Caki2 (cell line): ENCODE data around the gene FBH1. TPM values are rescaled to one million over a fixed set of nuclear protein-coding genes. Genes with fewer than 3 reads are reported as not detected.
"Not testable (repeated sequence)": the region's sequence is repeated elsewhere in the genome, so short reads cannot be mapped to it uniquely, and the experiment has no call there.

Source experiments
- DNase-seq: peaks from one replicate; pipeline ENCODE4 v3.0.0-alpha.2; 2015; ENCODE audit warnings: low read depth
- in situ Hi-C: cut with HindIII; loops from 2 replicates; pipeline ENCODE4 v1.10.0; 2016; ENCODE audit warnings: low sequenced_read_pairs, low pct_unique_long_range_greater_than_20kb, mixed read lengths
- total RNA-seq: library from RNA; depleted of rRNA; stranded (reverse); fragments of >200 nt; shearing (Covaris generic); gene quantifications from 2 replicates; pipeline ENCODE4 v1.2.3, GENCODE V29; 2014; ENCODE audit warnings: low replicate concordance

Gene FBH1
- total RNA-seq, 1 experiment from 2014 or later: 85.1 TPM

DNA sequence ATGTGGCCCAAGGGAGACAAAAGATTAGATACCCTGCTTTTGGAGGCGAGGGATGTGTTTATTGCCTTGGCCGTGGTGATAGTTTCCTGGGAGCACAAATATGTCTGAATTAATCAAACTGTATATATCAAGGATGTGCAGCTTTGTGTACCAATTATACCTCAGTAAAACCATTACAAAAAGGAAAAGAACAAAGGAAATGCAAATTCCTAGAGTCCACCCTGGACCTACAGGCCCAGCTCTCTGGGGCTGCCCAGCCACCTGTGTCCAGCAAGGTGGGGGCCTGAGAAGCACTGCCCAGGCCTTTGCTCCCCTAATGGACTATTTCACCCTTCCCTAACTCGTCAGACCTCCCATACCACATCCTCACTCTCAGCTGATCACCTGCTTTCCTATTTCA, 20.9 kb upstream of the FBH1 start:
- in situ Hi-C loops: no loop called here
- no peak for DNase-seq

DNA sequence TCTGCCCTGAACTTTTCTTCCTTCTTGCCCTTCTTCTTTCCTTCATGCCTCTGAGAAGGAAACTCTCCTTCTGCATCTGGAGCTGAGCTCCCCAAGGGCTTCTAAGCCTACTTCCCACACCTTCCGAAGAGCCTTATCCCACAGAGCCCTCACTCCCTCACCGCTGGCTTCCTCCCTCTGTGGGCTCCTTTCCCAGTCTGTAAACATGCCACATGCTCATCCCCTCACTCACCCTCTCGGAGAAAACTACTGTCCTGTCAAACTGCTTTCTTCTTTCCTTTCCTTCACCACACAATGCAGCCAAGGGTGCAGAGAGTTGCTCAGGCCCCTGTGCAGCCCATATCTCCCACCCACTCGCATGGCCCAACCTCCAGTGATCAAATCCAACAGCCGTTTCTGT, 18.4 kb upstream of the FBH1 start:
- DNase-seq: no peak
- in situ Hi-C loops: no loop called here

DNA sequence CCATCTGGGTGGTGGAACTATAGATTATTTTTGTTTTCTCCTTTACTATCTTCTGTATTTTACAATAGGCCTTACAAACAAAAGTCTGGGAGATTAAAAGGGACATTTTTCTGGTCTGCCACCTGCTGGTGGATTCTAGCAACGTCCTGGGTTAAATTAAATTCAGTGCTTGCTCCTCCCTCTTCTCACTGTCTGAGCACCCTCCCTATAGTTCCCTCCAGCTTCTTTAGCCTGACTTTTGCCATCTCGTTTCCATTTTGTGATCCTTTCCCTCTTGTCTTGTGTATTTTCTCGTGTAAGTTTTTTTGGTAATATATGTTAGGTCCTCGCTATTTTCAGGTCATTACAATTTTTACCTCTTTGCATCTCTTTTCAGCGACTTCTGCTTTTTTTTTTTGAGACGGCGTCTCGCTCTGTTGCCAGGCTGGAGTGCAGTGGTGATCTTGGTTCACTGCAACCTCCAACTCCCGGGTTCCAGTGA, 16.5 kb upstream of the FBH1 start:
- in situ Hi-C loops: no loop called here
- peak; percentile 74 for DNase-seq

DNA sequence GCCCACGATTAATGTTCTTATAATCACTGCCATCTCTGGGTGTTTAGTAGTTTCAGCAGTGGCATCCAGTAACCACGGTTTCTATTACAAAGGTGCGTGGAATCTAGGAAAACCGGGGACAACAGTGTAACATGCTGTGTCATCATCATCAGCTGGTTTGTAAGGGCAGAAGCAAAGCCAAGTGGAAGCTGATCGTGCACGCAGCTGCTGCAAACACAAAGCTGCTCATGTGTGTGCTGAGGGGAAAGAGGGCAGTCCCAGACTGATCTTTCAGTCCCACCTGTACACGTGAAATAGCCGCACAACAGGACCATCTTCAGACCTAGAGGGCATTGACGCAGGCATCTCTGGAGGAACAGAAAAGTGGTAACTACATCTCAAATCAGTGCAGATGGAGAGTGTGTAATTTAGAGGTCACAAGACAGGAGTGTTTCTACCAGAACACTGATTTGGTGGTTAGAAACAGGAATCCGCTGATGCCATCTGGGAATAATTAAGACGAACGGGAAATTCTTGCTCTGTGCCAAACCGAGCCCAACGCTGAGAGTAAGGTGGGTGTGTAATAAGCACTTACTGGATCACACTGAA, 13.8 kb upstream of the FBH1 start:
- peak; percentile 72 for DNase-seq
- in situ Hi-C loops: no loop called here

DNA sequence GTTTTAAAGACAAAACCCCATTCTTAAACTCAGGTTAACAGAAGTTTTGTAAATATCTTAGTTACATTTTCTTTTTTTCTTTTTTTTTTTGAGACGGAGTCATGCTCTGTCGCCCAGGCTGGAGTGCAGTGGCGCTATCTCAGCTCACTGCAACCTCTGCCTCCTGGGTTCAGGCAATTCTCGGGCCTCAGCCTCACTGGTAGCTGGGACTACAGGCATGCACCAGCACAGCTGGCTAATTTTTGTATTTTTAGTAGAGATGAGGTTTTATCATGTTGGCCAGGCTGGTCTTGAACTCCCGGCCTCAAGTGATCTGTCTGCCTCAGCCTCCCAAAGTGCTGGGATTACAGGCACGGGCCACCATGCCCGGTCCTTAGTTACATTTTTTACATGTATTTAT, 13.0 kb upstream of the FBH1 start:
- DNase-seq, in situ Hi-C loops: not testable (repeated sequence)

DNA sequence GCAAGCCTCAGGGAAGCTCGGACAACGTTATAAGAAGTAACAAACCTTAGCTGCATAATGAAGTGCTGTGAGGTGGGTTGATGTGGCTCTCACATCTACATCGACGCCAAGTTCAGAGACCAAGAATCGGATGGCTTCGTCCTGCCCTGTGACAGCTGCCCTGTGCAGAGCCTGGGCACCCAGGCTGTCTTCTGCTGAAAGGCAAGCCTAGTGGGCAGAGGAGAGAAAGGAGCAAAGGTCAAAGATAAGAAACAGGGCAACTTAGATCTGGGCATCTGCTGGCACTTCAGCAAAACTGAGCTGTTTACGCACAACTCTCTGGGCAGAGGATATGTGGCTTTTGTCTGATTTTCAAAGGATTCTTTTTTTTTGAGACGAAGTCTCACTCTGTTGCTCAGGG, 7.1 kb upstream of the FBH1 start:
- DNase-seq: no peak
- in situ Hi-C loops: no loop called here

DNA sequence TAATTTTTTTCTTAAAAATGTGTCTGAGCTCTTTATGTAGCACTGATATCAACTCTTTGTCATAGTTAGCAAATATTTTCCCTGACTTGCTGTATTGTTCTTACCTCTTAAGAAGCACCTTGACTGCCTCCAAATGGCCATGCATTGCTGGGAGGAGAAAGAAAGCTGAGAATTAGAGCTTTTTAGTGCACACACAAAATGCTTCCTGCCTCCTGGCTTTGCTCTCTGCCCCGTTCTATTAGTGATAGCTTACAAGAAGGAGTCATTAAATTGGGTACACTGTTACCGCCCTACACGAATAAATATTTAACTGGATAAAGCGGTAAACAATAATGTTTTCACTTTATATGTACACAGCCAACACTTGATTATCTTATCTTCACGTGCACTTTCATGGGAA, 4.4 kb upstream of the FBH1 start:
- in situ Hi-C loops: no loop called here
- no peak for DNase-seq

DNA sequence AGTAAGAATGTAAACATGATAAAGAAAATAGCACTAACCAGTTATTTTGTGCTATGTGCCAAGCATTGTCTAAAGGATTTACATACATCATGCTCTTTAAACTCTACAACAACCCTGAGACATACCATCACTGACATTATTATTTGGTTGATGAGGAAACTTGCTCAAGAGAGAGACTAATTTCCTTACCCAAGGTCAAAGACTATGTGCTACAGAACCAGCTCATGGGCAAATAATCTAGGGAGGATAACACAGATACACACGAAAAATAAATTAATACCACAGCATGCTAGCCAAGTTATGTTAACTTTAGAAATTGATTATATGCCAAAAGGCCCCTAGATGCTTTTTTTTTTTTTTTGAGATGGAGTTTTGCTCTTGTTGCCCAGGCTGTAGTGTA, 3.0 kb upstream of the FBH1 start:
- DNase-seq: no peak
- in situ Hi-C loops: no loop called here

DNA sequence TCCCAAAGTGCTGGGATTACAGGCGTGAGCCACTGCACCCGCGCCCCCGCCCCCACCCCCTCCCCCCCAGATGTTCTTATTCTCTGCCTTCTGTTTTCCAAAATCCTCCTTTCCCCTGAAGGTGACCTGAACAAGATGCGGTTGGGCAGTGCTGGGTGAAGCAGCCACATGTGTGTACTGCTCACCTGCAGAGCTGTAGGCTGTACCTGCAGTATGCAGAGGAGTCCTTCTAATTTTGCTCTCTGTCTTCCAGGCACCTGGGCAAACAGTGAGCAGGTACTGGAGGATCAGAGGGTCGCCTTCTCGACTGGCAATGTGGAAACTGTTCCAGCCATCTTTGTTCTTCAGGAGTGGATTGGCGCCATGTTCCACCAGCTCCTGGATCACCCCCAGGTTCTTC, 2.4 kb upstream of the FBH1 start:
- in situ Hi-C loops: no loop called here
- DNase-seq: no peak

DNA sequence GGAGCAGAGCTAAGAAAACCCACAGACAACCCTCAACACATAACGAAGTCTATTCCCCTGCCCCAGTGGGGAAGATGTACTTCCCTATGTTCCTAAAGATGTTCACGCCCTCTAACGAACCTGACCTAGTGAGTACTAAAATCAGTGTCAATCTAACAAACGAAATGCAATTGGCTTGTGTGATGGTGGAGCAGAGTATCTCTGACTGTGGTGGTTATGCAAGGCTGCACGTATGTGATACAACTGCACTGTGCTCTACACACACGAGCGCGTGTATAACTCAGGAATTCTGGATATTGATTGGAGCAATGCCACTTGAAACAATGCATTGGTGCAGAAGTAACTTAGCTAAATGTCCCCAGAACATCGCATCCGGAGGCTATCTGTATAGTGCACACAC, 1.7 kb upstream of the FBH1 start:
- in situ Hi-C loops: no loop called here
- no peak for DNase-seq

DNA sequence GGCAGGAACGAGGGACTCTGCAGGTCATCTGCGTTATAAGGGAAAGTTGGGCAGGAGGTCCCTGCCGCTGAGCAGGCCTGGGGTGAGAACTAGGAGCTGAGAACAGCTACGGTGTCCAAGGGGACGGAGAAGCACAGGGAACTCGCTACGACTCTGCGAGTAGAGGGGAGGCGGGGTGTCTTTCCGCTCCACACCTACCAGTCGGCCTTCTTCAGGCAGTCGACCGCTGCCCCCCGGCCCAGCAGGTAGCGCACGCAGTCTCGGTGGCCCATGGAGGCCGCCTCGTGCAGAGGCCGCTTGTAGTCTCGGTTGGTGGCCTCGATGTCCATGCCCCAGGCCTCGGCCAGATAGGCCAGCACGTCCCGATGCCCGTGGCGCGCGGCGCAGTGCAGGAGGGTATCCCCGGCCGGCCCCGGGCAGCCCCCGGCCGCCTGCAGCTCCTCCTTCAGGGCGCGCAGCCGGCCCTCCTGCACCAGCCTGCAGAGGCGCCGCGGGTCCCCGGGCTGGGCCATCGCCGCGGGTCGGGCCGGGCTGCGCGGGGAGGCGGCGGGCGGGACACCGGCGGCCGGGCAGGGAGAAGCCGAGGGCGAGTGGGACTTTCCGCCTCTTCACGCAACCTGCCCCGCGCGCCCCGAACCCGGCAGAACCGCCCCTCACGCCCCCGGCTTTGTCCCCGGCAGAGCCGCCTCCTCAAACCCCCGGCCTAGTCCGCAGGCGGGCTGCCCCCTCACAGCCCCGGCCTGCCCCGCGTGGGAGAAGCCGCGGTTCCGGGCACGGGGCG, 1.0 kb upstream of the FBH1 start:
- in situ Hi-C loops: no loop called here

DNA sequence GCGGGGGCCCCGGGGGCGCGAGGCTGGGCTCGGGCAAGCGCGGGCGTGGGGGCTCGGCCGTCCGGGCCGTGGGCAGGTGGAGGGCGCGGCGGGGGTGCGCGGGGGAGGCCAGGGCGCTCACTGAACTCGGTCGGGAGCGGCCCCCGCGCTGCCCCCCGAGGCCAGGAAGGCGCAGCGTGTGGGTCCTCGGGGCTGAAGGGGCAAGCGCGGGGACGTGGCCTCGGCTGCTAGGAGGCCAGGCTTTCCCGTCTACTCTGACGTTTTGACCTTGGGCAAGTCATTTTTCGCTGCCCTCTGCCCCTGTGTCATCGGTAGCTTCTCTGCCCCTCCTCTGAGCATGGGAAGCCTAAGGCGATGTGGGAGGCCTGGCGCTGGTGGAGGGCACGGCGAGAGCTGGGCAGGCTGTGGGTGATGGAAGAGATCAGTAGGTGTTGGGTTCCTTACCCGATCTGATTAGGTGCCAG, 441 bp downstream of the FBH1 start:
- in situ Hi-C loops: no loop called here
- DNase-seq: no peak

More for the DNA sequence above, 1.0 kb upstream of the FBH1 start:
- DNase-seq: peak; percentile 44

DNA sequence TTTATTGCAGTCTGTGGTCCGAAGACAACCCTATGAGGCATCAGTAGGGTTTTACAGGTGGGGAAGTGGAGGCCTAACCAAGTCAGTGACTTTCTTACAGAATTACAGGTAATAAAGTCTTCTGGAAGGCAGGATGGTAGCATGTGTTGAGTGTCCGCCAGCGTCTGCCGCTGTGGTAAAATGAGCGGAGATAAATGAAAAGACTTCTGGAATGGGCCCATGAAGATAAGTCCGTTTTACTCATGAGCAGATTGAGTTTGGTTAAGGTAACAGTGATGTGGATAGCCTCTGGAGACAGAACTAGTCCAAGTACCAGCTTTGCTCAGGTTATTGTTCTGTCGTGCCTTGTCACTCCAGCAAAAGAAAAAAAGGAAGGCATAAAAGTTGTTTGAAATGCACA, 966 bp downstream of the FBH1 start:
- in situ Hi-C loops: no loop called here
- no peak for DNase-seq

DNA sequence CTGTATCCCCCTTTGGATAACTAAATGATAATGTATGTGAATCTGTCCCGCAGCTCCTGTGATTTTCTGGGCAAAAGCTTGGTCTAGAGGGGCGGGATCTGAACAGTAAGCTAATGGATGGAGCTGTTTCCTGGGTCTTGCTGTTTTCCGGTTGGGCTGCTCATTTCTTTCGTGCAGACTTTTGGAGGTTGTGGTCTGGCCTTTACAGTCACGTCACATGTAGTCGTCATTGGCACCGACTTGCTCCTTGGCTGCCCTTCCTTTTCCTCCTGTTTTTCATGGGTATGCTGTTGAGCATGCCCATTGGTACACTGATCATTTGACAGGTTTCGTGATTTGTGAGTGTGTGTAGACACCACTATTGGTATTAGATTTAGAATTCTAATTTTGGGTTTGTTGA, 2.0 kb downstream of the FBH1 start:
- no peak for DNase-seq
- in situ Hi-C loops: no loop called here

DNA sequence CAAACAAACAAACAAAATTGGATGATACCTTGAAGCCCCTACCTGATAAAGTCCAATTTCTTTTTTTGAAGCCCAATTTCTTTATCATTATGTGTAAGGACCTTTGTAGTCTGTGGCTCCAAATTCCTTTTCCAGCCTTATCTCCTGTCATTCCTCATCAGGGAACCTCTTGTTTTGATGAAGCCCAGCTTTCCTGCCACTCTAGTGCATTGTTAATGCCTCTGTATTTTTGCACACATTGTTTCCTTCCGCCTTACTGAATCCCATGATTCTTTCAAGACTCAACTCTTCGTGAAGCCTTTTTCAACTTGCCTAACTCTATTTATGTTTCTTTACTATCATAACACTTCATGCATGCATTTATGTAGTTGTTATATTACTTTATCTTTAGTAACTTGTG, 3.3 kb downstream of the FBH1 start:
- DNase-seq: no peak
- in situ Hi-C loops: no loop called here

DNA sequence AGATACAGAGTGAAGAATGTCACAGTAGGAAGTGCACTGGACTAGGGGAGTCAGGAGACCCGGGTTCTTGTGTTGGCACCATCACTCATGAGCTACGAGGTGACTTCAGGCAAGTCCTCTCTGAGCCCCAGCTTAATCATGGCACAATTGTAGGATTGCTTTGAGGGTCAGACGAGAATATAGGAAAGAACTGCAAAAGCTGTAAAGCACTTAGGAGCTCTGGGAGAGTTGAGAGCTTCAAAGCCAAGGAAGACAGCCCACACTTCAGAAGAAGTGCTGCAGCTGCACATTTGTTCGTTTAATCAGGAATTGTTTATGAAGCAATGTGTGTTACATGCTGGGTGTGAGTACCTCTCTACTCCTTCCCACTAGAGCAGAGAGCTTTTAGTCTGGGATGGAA, 4.4 kb downstream of the FBH1 start:
- in situ Hi-C loops: no loop called here

DNA sequence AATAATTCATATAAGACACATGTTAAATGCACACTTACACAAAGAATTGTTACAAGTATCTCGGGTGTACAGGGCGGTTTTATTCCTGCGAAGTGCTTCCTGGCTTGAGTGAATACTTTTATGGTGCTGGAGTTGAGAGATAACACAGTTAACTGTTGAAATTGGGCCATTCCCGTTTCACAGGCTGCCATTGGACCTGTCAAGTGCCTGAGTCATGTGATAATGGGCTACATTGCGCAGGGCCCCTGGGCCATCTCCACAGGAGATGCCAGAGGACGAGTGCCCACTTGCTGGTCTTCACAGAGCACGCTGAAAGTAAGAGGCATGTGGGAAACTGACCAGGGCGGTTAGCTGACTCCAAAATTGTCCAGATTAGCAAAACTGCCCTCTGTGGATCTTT, 4.8 kb downstream of the FBH1 start:
- in situ Hi-C loops: no loop called here
- DNase-seq: no peak

More for the DNA sequence above, 4.4 kb downstream of the FBH1 start:
- DNase-seq: no peak

DNA sequence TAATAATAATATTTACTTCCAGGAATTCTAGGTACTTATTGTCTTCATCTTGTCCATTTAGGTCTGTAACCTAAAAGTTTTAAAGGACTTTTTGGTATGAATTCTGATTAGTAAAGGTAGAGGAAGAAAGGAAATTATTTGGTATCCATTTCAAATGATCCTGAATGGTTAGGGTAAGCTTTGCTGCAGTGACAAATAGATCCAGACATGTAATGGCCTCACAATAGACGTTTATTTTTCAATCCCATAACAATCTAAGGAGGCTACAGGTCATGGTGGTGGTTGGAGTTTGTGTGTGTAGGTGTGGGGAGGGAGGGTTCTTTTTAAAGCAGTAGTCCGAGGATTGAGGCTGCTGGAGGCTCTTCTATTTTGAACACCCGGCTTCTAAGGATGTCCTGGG, 5.3 kb downstream of the FBH1 start:
- in situ Hi-C loops: no loop called here
- DNase-seq: no peak

DNA sequence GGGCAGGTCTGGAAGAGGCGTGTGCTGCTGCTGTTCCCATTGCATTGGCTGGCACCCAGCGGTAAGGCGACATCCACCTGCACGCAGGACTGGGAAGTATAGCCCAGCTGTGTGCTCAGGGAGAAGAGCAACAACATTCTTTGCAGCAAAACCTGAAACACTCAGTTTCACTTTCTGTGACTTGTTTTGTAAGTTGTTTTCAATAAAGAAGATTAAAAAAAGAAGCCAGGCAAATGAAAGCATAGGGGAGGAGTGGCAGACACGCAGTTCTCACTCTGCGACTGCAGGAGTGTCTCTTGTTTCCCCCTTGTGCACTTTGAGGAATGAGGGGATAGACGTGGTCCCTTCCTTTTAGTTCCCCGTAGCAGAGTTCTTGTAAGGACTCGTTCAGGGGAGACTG, 5.8 kb downstream of the FBH1 start:
- in situ Hi-C loops: no loop called here

More for the DNA sequence above, 5.8 kb downstream of the FBH1 start:
- DNase-seq: no peak
